K562 (cell line): ENCODE data around the gene ACKR3. TPM values are rescaled to one million over a fixed set of nuclear protein-coding genes. Genes with fewer than 3 reads are reported as not detected.

Experiments
- ATAC-seq: fragments of 200-7000 bp; cut with Tn5 transposase; 3 replicates; pipeline ENCODE4 v1.9.1; 2020; ENCODE audit warnings: moderate library complexity
- BruUV-seq: library from RNA; stranded (reverse); fragments of 400-500 nt; replicated peaks from 2 replicates; lab custom pipeline; 2021; lab: Mats Ljungman, UMichigan
- CTCF ChIA-PET: fragments of 300-600 bp; formaldehyde crosslinking; extraction: SDS; loops from one replicate; lab custom pipeline; 2021; ENCODE audit warnings: low intra/inter-chr PET ratio; lab: Yijun Ruan, JAX
- POLR2A ChIA-PET: fragments of 300-600, 350-650 bp; sonication (Branson Sonifier 250); formaldehyde crosslinking; extraction: SDS; loops from one replicate; lab custom pipeline; 2021; ENCODE audit warnings: antibody characterized with exemption, inconsistent platforms; lab: Yijun Ruan, JAX
- DNase-seq, 4 experiments: peaks; one replicate each; pipeline versions ENCODE4 v3.0.0 to v3.0.0-alpha.2; 2011 to 2018; ENCODE audit warnings: low spot score in 3 of 4, mixed read lengths in 3 of 4; ENCODE audit errors: extremely low read depth in 1 of 4
- FAIRE-seq: peaks from 2 replicates; lab custom pipeline; 2011; peaks lifted over from hg19 to GRCh38; lab: Jason Lieb, UNC
- H2AFZ ChIP-seq: 2 replicates; pipeline ENCODE4 v1.6.0; 2011; ENCODE audit warnings: low read depth, low read length, control low read depth, inconsistent platforms
- H3K27ac ChIP-seq: fragments of 200-600 bp; 3 replicates; pipeline ENCODE4 v1.8.0; 2011; ENCODE audit warnings: low read depth, mild to moderate bottlenecking, control low read depth, inconsistent platforms, low read length, moderate library complexity, mixed read lengths; ENCODE audit errors: extremely low read depth
- H3K27me3 ChIP-seq, 2 experiments: fragments of 300-600 bp in 1 of 2; 2 replicates in 1 of 2; 3 replicates in 1 of 2; pipeline versions ENCODE4 v1.6.0 to v1.8.0; 2011; ENCODE audit warnings: inconsistent platforms in 2 of 2, low read length in 2 of 2, mild to moderate bottlenecking in 1 of 2, mixed read lengths in 1 of 2, moderate library complexity in 1 of 2; ENCODE audit not compliant: control insufficient read depth in 2 of 2, insufficient read depth in 2 of 2
- H3K36me3 ChIP-seq: fragments of 300-600 bp; 3 replicates; pipeline ENCODE4 v1.8.0; 2011; ENCODE audit warnings: mild to moderate bottlenecking, low read length, inconsistent platforms; ENCODE audit not compliant: control insufficient read depth, insufficient read depth
- H3K4me1 ChIP-seq, 2 experiments: fragments of 200-600 bp in 1 of 2; replicated peaks in 1 of 2; 2 replicates in 1 of 2; 3 replicates in 1 of 2; pipeline versions ENCODE4 v1.5.1 to v1.8.0; 2011; ENCODE audit warnings: inconsistent platforms in 2 of 2, low read length in 2 of 2, mild to moderate bottlenecking in 1 of 2, mixed read lengths in 1 of 2, moderate library complexity in 1 of 2; ENCODE audit not compliant: control insufficient read depth in 2 of 2, insufficient read depth in 2 of 2
- H3K4me2 ChIP-seq: 2 replicates; pipeline ENCODE4 v1.6.1; 2011; ENCODE audit warnings: low read length, control low read depth, inconsistent platforms, mixed read lengths; ENCODE audit not compliant: insufficient read depth
- H3K4me3 ChIP-seq: fragments of 200-600 bp; sonication (generic), shearing (Covaris generic); 2 replicates; pipeline ENCODE4 v1.5.1; 2016; ENCODE audit warnings: control low read depth, inconsistent platforms
- H3K79me2 ChIP-seq: fragments of 200-600 bp; 3 replicates; pipeline ENCODE4 v1.8.0; 2011; ENCODE audit warnings: low read length, inconsistent platforms; ENCODE audit not compliant: control insufficient read depth, insufficient read depth
- H3K9ac ChIP-seq, 2 experiments: 2 replicates each; pipeline versions ENCODE4 v1.6.0 to v1.6.1; 2011; ENCODE audit warnings: low read depth in 2 of 2, low read length in 2 of 2, control low read depth in 1 of 2, inconsistent platforms in 1 of 2, mild to moderate bottlenecking in 1 of 2, mixed read lengths in 1 of 2; ENCODE audit not compliant: insufficient read depth in 1 of 2
- H3K9me1 ChIP-seq: one replicate; pipeline ENCODE4 v1.6.0; 2011; ENCODE audit warnings: inconsistent platforms, mild to moderate bottlenecking, low read length, moderate library complexity; ENCODE audit not compliant: control insufficient read depth, insufficient read depth
- H3K9me3 ChIP-seq: replicated peaks from 2 replicates; pipeline ENCODE4 v1.5.1; 2011; ENCODE audit warnings: low read depth, low read length, inconsistent platforms; ENCODE audit not compliant: control insufficient read depth, insufficient read depth
- H4K20me1 ChIP-seq: replicated peaks from 2 replicates; pipeline ENCODE4 v1.6.1; 2011; ENCODE audit warnings: low read length, inconsistent platforms, mixed read lengths; ENCODE audit not compliant: control insufficient read depth, insufficient read depth
- CTBP1 ChIP-seq: fragments of 450-650 bp; IDR thresholded peaks from 2 replicates; pipeline ENCODE4 v1.6.1; 2016; ENCODE audit warnings: borderline replicate concordance
- RFX7 ChIP-seq: fragments of 250-450 bp; sonication (Bioruptor Pico); IDR thresholded peaks from 2 replicates; pipeline ENCODE4 v1.5.1; 2021; ENCODE audit warnings: mild to moderate bottlenecking
- RNF2 ChIP-seq: sonication (generic); IDR thresholded peaks from 2 replicates; pipeline ENCODE4 v1.6.1; 2016
- SAFB2 ChIP-seq: fragments of 200-400 bp; formaldehyde crosslinking; IDR thresholded peaks from 2 replicates; pipeline ENCODE4 v1.6.1; 2018; ENCODE audit warnings: borderline replicate concordance, low read length, low read depth, moderate library complexity; ENCODE audit not compliant: severe bottlenecking
- SIN3A ChIP-seq, 2 experiments: fragments of 150-350 bp in 1 of 2; IDR thresholded peaks; 2 replicates each; pipeline ENCODE4 v1.6.1; 2011 to 2016; ENCODE audit warnings: borderline replicate concordance in 2 of 2, low read depth in 2 of 2, low read length in 2 of 2, mild to moderate bottlenecking in 2 of 2, moderate library complexity in 2 of 2; ENCODE audit not compliant: control insufficient read depth in 1 of 2
- ZNF184 ChIP-seq: sonication (generic); formaldehyde crosslinking; IDR thresholded peaks from 2 replicates; pipeline ENCODE4 v1.5.0; 2020; ENCODE audit warnings: missing genetic modification reagents
- ZNF311 ChIP-seq: fragments of 250-450 bp; sonication (Bioruptor Pico); IDR thresholded peaks from 2 replicates; pipeline ENCODE4 v1.4.0; 2020; ENCODE audit warnings: mild to moderate bottlenecking, moderate library complexity
- WGBS: fragments of 100-300 bp; shearing (Covaris generic); methylation state at CpG from one replicate; pipeline ENCODE4 v1.1.6; 2016; ENCODE audit warnings: low coverage, mixed read lengths; ENCODE audit not compliant: insufficient coverage; ENCODE audit errors: missing lambda C conversion rate; 5-methylcytosine and 5-hydroxymethylcytosine counted together
- in situ Hi-C: fragments of 300-500 bp; cut with MboI; formaldehyde crosslinking; loops from 4 replicates; pipeline ENCODE4 v1.15.0; 2018; ENCODE audit warnings: inconsistent platforms, mixed read lengths
- intact Hi-C: fragments of 100-400 bp; cut with micrococcal nuclease; formaldehyde crosslinking; loops from 2 replicates; pipeline ENCODE4 v1.14.2; 2022
- polyA plus RNA-seq, 8 experiments: library from polyadenylated mRNA; depleted of rRNA in 4 of 8; stranded (reverse) in 5 of 8; unstranded in 3 of 8; fragments of >200 nt; fragmentation: Nextera tagmentation in 2 of 8; fragmentation: Illumina TruSeq in 1 of 8; extraction: Ambion mirVana in 2 of 8; extraction: Trizol in 1 of 8; gene quantifications; 2 replicates each; pipeline versions ENCODE4 v1.2.1 to v1.2.3, GENCODE V29; 2011 to 2014; ENCODE audit warnings: inconsistent platforms in 1 of 8, missing spikeins in 1 of 8
- total RNA-seq, 7 experiments: library from RNA; depleted of rRNA in 6 of 7; stranded (reverse); fragments of >200 nt in 6 of 7; fragmentation: Illumina TruSeq in 2 of 7; extraction: Trizol in 2 of 7; gene quantifications; 2 replicates each; pipeline versions ENCODE4 v1.2.1 to v1.2.3, GENCODE V29; 2011 to 2021; ENCODE audit warnings: low replicate concordance in 1 of 7
- TF ChIP-seq, protein P1 (sequence below): sonication (generic); formaldehyde crosslinking; IDR thresholded peaks from 2 replicates; pipeline ENCODE4 v1.8.1; 2023; ENCODE audit warnings: mild to moderate bottlenecking, missing genetic modification reagents
- TF ChIP-seq, protein P2 (sequence below): sonication (generic); formaldehyde crosslinking; IDR thresholded peaks from 2 replicates; pipeline ENCODE4 v1.8.0; 2023; ENCODE audit warnings: mild to moderate bottlenecking, missing genetic modification reagents

ACKR3 gene
- total and polyA plus RNA-seq, 9 of the 15 experiments (the other 6 are each of a cell fraction or from before 2014, with no cell fraction given): 0.07 TPM; not detected in 8

DNA sequence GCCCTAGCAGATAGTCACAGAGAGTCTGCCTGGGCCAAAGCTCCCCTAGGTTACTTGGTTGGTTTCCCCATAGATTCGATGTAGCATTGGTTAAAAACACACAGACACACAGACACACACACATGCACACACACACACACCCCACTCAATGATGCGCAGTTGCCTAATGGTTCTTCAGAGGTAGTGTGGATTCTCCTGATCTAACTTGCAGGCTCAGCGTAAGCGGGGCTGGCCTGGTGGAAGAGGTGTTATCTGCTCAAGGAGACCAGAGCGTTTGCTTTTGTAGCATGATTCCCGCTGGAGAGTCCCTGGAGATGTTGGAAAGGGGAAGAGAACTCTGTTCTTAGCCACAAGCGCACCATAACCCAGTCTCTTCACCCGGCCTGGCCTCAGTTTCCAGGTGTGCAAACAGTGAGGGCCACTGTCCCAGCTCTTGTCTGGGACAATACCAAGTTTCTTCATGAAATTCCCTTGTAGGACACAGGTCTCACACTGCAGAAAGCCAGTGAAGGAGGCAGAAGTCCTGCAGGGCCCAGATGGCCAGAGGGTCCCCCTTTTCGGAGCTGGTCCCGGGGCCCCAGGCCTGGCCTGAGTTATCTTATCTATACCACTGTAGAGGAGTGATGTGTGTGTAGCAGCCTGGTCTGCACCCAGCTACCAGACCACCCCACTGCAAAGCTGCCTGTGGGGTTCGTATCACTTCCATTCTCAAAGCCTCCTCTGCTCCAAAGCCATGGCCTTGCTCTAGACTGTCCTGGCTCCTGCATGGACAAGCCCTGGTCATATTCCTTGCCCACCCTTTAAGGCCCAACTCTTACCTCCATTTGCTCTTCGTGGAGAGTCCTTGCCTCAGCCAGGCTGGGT, 3.7 kb downstream of the ACKR3 start (continued):
- TF ChIP-seq SIN3A (IDR thresholded peaks at IDR 0.05; ENCODE audit: borderline replicate concordance in 2 of 2, control insufficient read depth in 1 of 2, low read depth in 2 of 2, low read length in 2 of 2): no peak

DNA sequence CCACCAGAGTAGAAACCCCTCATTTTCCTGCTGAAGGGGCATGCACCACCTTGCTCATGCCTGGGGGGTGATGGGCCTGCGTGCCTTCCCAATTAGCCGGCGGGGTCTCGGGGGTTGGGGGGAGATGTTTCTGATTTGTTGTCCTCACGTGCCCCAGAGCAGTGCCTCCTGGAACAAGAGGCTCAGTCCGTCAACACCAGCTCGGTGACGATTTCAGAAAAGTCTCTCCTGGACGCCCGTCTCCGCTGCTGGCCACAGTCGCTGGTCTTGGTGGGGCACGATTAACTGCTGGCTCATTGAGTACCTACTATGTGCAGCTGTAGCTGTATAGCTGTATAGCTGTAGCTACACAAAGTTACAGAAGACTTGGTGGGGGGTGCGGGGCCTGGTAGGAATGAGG, 4.4 kb downstream of the ACKR3 start:
- CTCF ChIA-PET: no interaction called here
- Histone ChIP-seq H3K9me3 (no peaks in the 10 kb centered on the region), H3K36me3 (no peaks in the 10 kb centered on the region)
- FAIRE-seq: no peak
- POLR2A ChIA-PET: no interaction called here
- DNase-seq: no peak
- no TSS peak for BruUV-seq
- TF ChIP-seq, protein P1, sequence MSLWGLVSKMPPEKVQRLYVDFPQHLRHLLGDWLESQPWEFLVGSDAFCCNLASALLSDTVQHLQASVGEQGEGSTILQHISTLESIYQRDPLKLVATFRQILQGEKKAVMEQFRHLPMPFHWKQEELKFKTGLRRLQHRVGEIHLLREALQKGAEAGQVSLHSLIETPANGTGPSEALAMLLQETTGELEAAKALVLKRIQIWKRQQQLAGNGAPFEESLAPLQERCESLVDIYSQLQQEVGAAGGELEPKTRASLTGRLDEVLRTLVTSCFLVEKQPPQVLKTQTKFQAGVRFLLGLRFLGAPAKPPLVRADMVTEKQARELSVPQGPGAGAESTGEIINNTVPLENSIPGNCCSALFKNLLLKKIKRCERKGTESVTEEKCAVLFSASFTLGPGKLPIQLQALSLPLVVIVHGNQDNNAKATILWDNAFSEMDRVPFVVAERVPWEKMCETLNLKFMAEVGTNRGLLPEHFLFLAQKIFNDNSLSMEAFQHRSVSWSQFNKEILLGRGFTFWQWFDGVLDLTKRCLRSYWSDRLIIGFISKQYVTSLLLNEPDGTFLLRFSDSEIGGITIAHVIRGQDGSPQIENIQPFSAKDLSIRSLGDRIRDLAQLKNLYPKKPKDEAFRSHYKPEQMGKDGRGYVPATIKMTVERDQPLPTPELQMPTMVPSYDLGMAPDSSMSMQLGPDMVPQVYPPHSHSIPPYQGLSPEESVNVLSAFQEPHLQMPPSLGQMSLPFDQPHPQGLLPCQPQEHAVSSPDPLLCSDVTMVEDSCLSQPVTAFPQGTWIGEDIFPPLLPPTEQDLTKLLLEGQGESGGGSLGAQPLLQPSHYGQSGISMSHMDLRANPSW (CRISPR knock-in tag): no peak
- TF ChIP-seq ZNF311 (CRISPR knock-in tag): no peak
- no peak for TF ChIP-seq RFX7
- TF ChIP-seq, protein P2, sequence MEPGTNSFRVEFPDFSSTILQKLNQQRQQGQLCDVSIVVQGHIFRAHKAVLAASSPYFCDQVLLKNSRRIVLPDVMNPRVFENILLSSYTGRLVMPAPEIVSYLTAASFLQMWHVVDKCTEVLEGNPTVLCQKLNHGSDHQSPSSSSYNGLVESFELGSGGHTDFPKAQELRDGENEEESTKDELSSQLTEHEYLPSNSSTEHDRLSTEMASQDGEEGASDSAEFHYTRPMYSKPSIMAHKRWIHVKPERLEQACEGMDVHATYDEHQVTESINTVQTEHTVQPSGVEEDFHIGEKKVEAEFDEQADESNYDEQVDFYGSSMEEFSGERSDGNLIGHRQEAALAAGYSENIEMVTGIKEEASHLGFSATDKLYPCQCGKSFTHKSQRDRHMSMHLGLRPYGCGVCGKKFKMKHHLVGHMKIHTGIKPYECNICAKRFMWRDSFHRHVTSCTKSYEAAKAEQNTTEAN (CRISPR knock-in tag): no peak
- no peak for TF ChIP-seq ZNF184 (CRISPR knock-in tag)
- TF ChIP-seq SAFB2: no peak
- TF ChIP-seq RNF2: no peak
- TF ChIP-seq CTBP1: no peak
- TF ChIP-seq, all 486 proteins: peak for 0
- Histone ChIP-seq H3K9me1 (no peaks in the 10 kb centered on the region), H4K20me1 (no peaks in the 10 kb centered on the region; the same call in 1 of the 2 replicates), H3K27me3 (peaks cover 3 to 42% of the 10 kb centered on the region in 2 experiments; a peak in 4 of 5 replicates), H2AFZ (no peak overlapping the region), H3K4me3 (no peak overlapping the region), H3K27ac (no peak overlapping the region), H3K4me1 (no peaks in the 10 kb centered on the region), H3K4me2 (no peak overlapping the region), H3K79me2 (no peaks in the 10 kb centered on the region), H3K9ac (no peak overlapping the region)
- no peak for ATAC-seq
- in situ Hi-C loops (no loop called here), intact Hi-C loops (no loop called here)
- WGBS: 0% methylated on average over 12 of the region's 14 CpGs
